ENCODE measurements around the gene HORMAD2.

- TF ChIP-seq TCF12 (IDR thresholded peaks at IDR 0.05; ENCODE audit: low read depth) (no peak), YY1 (IDR thresholded peaks at IDR 0.05; ENCODE audit: low read depth) (no peak), CREB1 (IDR thresholded peaks at IDR 0.05; ENCODE audit: low read depth) (no peak), MAX (IDR thresholded peaks at IDR 0.05) (no peak)
- TF ChIP-seq, protein P1, sequence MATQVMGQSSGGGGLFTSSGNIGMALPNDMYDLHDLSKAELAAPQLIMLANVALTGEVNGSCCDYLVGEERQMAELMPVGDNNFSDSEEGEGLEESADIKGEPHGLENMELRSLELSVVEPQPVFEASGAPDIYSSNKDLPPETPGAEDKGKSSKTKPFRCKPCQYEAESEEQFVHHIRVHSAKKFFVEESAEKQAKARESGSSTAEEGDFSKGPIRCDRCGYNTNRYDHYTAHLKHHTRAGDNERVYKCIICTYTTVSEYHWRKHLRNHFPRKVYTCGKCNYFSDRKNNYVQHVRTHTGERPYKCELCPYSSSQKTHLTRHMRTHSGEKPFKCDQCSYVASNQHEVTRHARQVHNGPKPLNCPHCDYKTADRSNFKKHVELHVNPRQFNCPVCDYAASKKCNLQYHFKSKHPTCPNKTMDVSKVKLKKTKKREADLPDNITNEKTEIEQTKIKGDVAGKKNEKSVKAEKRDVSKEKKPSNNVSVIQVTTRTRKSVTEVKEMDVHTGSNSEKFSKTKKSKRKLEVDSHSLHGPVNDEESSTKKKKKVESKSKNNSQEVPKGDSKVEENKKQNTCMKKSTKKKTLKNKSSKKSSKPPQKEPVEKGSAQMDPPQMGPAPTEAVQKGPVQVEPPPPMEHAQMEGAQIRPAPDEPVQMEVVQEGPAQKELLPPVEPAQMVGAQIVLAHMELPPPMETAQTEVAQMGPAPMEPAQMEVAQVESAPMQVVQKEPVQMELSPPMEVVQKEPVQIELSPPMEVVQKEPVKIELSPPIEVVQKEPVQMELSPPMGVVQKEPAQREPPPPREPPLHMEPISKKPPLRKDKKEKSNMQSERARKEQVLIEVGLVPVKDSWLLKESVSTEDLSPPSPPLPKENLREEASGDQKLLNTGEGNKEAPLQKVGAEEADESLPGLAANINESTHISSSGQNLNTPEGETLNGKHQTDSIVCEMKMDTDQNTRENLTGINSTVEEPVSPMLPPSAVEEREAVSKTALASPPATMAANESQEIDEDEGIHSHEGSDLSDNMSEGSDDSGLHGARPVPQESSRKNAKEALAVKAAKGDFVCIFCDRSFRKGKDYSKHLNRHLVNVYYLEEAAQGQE (IDR thresholded peaks at IDR 0.05; ENCODE audit: low read depth) = no peak
These were observed 134.6 kb downstream of the HORMAD2 start for GRCh38 chr22:30214703-30215407.
